Left lung (tissue), 10 donors: ENCODE results near the gene KLF9. TPM values are rescaled to one million over a fixed set of nuclear protein-coding genes. Genes with fewer than 3 reads are reported as not detected.
A peak's percentile ranks its signal among the peaks of the same experiment; 100 is the strongest.

Source experiments
- ATAC-seq: fragments of 200-7000 bp; cut with Tn5 transposase; one replicate; pipeline ENCODE4 v1.9.1; 2020; ENCODE audit warnings: moderate library complexity
- DNase-seq, 4 donors: peaks; one replicate each; pipeline ENCODE4 v3.0.0-alpha.2; 2013 to 2020
- H3K27ac ChIP-seq, 2 donors: fragments of 200-600 bp; sonication (generic) in 1 of 2; one replicate each; pipeline versions ENCODE4 v1.5.0 to v1.8.0; 2020 to 2021
- H3K27me3 ChIP-seq, 2 donors: fragments of 200-600 bp; sonication (generic) in 1 of 2; one replicate each; pipeline versions ENCODE4 v1.5.0 to v1.8.0; 2020 to 2021
- H3K36me3 ChIP-seq, 2 donors: fragments of 200-600 bp; sonication (generic) in 1 of 2; one replicate each; pipeline versions ENCODE4 v1.5.0 to v1.8.0; 2020 to 2021
- H3K4me1 ChIP-seq, 2 donors: fragments of 200-600 bp; one replicate each; pipeline ENCODE4 v1.8.0; 2021
- H3K4me3 ChIP-seq, 2 donors: fragments of 200-600 bp; sonication (generic) in 1 of 2; one replicate each; pipeline versions ENCODE4 v1.5.0 to v1.8.0; 2020 to 2021; ENCODE audit warnings: mild to moderate bottlenecking in 1 of 2
- H3K9me3 ChIP-seq, 2 donors: fragments of 200-600 bp; sonication (generic) in 1 of 2; one replicate each; pipeline versions ENCODE4 v1.5.0 to v1.8.0; 2020 to 2021
- CTCF ChIP-seq, 2 donors: fragments of 200-600 bp; sonication (generic) in 1 of 2; IDR thresholded peaks; one replicate each; pipeline versions ENCODE4 v1.5.0 to v1.8.0; 2021; ENCODE audit warnings: antibody characterized with exemption in 2 of 2
- intact Hi-C, 2 donors: fragments of 100-400 bp; cut with DNase I; formaldehyde crosslinking; loops; one replicate each; pipeline versions ENCODE4 v1.11.2 to v1.14.2; 2022
- polyA plus RNA-seq, 6 donors: library from polyadenylated mRNA; unstranded; fragments of 120-200 nt; gene quantifications; one replicate each; pipeline ENCODE4 v1.2.1, GENCODE V29; 2013; ENCODE audit not compliant: insufficient read length in 6 of 6
- total RNA-seq, 2 donors: library from RNA; stranded (reverse); fragmentation: NEBNext Ultra II Directional; extraction: Animal tissue kit (Norgen Biotek cat#: 25700); gene quantifications; one replicate each; pipeline ENCODE4 v1.2.1, GENCODE V29; 2021
- donor health status: DM: no; HTN: yes; CAD: no.
- donor health status: DM: no; HTN: no; CAD: no.

The KLF9 gene
- total and polyA plus RNA-seq, 8 donors, result 2.7 to 42.0 (median 3.8) TPM

- DNase-seq (no peak), ATAC-seq (no peak)
- Histone ChIP-seq H3K4me3 (no peak overlapping the region), H3K9me3 (no peaks in the 10 kb centered on the region), H3K27ac (no peak overlapping the region), H3K27me3 (no peaks in the 10 kb centered on the region), H3K4me1 (no peaks in the 10 kb centered on the region), H3K36me3 (peaks cover 0 to 57% of the 10 kb centered on the region in 2 donors)
- TF ChIP-seq CTCF (IDR thresholded peaks at IDR 0.05), result peak; percentile 11 to 56
- intact Hi-C loops, result loop anchor here in 1 of 2 donors (10.0 kb wide), 1 partner anchor 132 kb away; no protein-coding TSS in a partner anchor
These were observed 61.7 kb downstream of the KLF9 start for GRCh38 chr9:70352802-70353201.

DNA sequence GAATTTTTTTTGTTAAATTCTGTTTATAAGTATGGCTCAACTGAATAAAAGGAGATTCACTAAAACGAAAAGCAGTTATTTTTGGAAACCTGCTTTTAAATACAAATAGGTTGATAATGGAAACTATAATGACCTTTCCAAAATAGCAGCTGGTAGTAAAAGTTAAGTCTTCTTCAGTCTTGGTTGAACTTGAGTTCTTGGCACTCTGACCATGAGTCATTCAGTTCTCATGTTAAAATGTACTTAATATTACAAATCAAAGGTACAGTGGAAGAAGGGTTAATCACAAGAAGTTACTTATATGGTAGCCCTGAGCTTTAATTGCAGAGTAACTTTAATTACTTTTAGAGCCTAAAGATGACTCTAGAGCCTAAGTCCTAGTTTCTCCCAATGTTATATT lies 62.1 kb downstream of the KLF9 start:
- Histone ChIP-seq H3K4me3 (no peak overlapping the region), H3K27ac (no peak overlapping the region), H3K4me1 (no peaks in the 10 kb centered on the region), H3K9me3 (no peaks in the 10 kb centered on the region), H3K27me3 (no peaks in the 10 kb centered on the region), H3K36me3 (peaks cover 0 to 57% of the 10 kb centered on the region in 2 donors)
- ATAC-seq (no peak), DNase-seq (no peak)
- no peak for TF ChIP-seq CTCF (IDR thresholded peaks at IDR 0.05)
- intact Hi-C loops, result loop anchor here in 1 of 2 donors (10.0 kb wide), 1 partner anchor 132 kb away; no protein-coding TSS in a partner anchor

GRCh38 chr9:70347046-70347445 lies 67.4 kb downstream of the KLF9 start:
- Histone ChIP-seq H3K4me3 (no peak overlapping the region), H3K4me1 (no peaks in the 10 kb centered on the region), H3K27me3 (no peaks in the 10 kb centered on the region), H3K27ac (no peak overlapping the region), H3K9me3 (no peaks in the 10 kb centered on the region), H3K36me3 (peaks cover 0 to 57% of the 10 kb centered on the region in 2 donors)
- intact Hi-C loops, result no loop called here
- no peak for DNase-seq
- no peak for ATAC-seq
- no peak for TF ChIP-seq CTCF (IDR thresholded peaks at IDR 0.05)

- intact Hi-C loops, result no loop called here
- Histone ChIP-seq H3K9me3 (no peaks in the 10 kb centered on the region), H3K4me1 (no peaks in the 10 kb centered on the region), H3K27ac (no peak overlapping the region), H3K4me3 (no peak overlapping the region), H3K27me3 (no peaks in the 10 kb centered on the region), H3K36me3 (peaks cover 0 to 31% of the 10 kb centered on the region in 2 donors)
- DNase-seq (peak in 1 of 4 donors; percentile 24), ATAC-seq (peak; percentile 33)
- TF ChIP-seq CTCF (IDR thresholded peaks at IDR 0.05), result peak; percentile 13 to 36
These were observed 73.9 kb downstream of the KLF9 start for GRCh38 chr9:70340572-70340971.

Other genes starting within 250 kb of the KLF9 start
- gene SMC5, start 155.7 kb downstream of the KLF9 start, total RNA-seq, result 10 to 100 TPM; 25.5 to 28.7 TPM
- 10 to 100 TPM; 69.8 to 96.0 (median 76.2) TPM for gene SMC5, start 155.7 kb downstream of the KLF9 start, polyA plus RNA-seq